HEK293 (cell line): Measurements from ENCODE around the gene TCERG1L.

Experiments used
- TRIM28 ChIP-seq: IDR thresholded peaks from 2 replicates; pipeline ENCODE4 v1.6.1; 2011; ENCODE audit warnings: low read length, control low read depth, borderline replicate concordance
- ZBTB1 ChIP-seq: fragments of 450-650 bp; formaldehyde crosslinking; IDR thresholded peaks from 2 replicates; pipeline ENCODE4 v1.5.1; 2016; ENCODE audit warnings: missing biosample characterization, missing genetic modification characterization
- ZBTB21 ChIP-seq: fragments of 450-650 bp; formaldehyde crosslinking; IDR thresholded peaks from 2 replicates; pipeline ENCODE4 v1.5.1; 2017; ENCODE audit warnings: missing biosample characterization, missing genetic modification characterization
- ZNF19 ChIP-seq: fragments of 450-650 bp; formaldehyde crosslinking; IDR thresholded peaks from 2 replicates; pipeline ENCODE4; 2016; ENCODE audit warnings: missing biosample characterization, missing genetic modification characterization, low read depth
- TF ChIP-seq, protein P1 (sequence below): fragments of 450-650 bp; formaldehyde crosslinking; IDR thresholded peaks from 2 replicates; pipeline ENCODE4 v1.5.1; 2016; ENCODE audit warnings: missing biosample characterization, missing genetic modification characterization, borderline replicate concordance
- TF ChIP-seq, protein P2 (sequence below): fragments of 450-650 bp; formaldehyde crosslinking; IDR thresholded peaks from 2 replicates; pipeline ENCODE4 v1.5.1; 2016; ENCODE audit warnings: missing biosample characterization, missing genetic modification characterization
- TF ChIP-seq, protein P3 (sequence below): fragments of 450-650 bp; formaldehyde crosslinking; IDR thresholded peaks from 2 replicates; pipeline ENCODE4 v1.5.1; 2016; ENCODE audit warnings: missing biosample characterization, missing genetic modification characterization

DNA sequence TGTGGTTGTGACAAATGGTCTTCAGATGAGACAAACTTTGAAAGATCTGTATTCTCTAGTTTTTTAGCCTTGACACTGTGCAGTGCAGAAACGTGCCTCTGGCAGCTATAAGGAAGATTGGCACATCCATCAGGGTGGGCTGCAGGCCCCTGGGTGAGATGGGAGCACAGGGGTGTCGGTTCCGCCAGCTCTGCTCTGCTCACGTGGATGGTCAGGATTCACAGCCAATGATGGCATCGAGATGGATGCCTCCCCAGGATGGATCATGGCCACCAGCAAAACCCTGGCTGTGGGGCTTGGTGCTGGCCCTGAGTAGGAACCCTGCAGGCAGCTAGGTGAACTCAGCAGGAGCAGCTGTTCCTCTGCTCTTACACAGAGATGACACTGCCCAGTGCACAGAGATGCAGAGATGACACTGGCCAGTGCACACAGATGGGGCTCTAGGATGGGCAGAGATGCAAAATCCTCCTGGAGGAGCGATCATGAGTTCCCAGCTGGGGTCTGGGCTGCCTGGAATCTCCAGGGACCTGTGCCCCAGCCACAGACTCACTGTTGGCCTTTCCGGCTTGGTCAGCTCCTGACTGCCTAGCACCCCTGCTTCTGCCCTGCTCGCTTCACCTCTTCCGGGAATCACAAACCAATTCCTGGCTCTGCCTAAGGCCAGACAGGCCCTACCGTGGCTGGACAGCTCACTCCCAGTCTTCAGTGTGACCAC is 185.9 kb downstream of the TCERG1L start:
- TF ChIP-seq, protein P1, sequence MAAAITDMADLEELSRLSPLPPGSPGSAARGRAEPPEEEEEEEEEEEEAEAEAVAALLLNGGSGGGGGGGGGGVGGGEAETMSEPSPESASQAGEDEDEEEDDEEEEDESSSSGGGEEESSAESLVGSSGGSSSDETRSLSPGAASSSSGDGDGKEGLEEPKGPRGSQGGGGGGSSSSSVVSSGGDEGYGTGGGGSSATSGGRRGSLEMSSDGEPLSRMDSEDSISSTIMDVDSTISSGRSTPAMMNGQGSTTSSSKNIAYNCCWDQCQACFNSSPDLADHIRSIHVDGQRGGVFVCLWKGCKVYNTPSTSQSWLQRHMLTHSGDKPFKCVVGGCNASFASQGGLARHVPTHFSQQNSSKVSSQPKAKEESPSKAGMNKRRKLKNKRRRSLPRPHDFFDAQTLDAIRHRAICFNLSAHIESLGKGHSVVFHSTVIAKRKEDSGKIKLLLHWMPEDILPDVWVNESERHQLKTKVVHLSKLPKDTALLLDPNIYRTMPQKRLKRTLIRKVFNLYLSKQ (tag by site-specific recombination) = no peak
- TF ChIP-seq, protein P2, sequence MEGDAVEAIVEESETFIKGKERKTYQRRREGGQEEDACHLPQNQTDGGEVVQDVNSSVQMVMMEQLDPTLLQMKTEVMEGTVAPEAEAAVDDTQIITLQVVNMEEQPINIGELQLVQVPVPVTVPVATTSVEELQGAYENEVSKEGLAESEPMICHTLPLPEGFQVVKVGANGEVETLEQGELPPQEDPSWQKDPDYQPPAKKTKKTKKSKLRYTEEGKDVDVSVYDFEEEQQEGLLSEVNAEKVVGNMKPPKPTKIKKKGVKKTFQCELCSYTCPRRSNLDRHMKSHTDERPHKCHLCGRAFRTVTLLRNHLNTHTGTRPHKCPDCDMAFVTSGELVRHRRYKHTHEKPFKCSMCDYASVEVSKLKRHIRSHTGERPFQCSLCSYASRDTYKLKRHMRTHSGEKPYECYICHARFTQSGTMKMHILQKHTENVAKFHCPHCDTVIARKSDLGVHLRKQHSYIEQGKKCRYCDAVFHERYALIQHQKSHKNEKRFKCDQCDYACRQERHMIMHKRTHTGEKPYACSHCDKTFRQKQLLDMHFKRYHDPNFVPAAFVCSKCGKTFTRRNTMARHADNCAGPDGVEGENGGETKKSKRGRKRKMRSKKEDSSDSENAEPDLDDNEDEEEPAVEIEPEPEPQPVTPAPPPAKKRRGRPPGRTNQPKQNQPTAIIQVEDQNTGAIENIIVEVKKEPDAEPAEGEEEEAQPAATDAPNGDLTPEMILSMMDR (tag by site-specific recombination) = no peak
- TF ChIP-seq ZNF19 (tag by site-specific recombination) (no peak), ZBTB21 (tag by site-specific recombination) (no peak), ZBTB1 (tag by site-specific recombination) (no peak), TRIM28 (no peak)
- TF ChIP-seq, protein P3, sequence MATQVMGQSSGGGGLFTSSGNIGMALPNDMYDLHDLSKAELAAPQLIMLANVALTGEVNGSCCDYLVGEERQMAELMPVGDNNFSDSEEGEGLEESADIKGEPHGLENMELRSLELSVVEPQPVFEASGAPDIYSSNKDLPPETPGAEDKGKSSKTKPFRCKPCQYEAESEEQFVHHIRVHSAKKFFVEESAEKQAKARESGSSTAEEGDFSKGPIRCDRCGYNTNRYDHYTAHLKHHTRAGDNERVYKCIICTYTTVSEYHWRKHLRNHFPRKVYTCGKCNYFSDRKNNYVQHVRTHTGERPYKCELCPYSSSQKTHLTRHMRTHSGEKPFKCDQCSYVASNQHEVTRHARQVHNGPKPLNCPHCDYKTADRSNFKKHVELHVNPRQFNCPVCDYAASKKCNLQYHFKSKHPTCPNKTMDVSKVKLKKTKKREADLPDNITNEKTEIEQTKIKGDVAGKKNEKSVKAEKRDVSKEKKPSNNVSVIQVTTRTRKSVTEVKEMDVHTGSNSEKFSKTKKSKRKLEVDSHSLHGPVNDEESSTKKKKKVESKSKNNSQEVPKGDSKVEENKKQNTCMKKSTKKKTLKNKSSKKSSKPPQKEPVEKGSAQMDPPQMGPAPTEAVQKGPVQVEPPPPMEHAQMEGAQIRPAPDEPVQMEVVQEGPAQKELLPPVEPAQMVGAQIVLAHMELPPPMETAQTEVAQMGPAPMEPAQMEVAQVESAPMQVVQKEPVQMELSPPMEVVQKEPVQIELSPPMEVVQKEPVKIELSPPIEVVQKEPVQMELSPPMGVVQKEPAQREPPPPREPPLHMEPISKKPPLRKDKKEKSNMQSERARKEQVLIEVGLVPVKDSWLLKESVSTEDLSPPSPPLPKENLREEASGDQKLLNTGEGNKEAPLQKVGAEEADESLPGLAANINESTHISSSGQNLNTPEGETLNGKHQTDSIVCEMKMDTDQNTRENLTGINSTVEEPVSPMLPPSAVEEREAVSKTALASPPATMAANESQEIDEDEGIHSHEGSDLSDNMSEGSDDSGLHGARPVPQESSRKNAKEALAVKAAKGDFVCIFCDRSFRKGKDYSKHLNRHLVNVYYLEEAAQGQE = no peak
